ENCODE results near the gene CCNA2.

CCNA2 gene

DNA sequence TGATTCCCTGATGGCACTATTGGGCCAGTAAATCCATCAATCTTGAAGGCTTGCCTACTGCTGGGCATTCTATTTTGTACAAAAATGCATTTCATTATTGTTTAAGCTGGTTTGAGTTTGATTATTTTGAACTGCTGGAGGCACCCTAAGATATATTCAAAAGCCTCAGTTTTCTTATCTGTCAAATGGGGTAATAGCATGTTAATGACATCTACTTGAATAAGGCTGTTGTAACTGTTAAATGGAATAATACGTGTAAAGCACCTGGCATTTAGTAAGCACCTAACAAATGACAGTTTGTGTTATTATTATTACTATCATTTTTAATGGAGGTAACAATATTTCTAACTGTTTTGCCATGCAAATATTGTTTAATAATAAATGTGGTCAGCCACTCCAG is 51.8 kb downstream of the CCNA2 start:
- no peak for DNase-seq

DNA sequence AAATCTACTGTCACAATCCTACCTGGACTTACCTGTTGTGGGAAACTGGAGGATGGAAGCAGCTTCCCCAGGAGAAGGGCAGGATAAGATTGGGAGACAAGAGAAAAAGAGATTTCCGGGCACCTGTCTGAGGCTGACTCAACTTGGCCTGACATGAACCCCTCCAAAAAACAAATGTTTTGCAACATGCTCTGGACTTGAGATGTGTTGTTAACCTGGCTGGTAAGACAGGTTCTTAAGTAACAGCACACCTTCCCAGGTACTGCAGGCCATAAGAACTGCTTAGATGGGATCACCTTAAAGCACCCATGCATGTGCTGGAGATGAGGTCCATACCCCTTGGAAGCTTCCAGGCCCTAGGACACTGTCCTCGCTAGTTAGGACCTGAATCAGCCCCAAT is 54.3 kb downstream of the CCNA2 start:
- no peak for DNase-seq

DNA sequence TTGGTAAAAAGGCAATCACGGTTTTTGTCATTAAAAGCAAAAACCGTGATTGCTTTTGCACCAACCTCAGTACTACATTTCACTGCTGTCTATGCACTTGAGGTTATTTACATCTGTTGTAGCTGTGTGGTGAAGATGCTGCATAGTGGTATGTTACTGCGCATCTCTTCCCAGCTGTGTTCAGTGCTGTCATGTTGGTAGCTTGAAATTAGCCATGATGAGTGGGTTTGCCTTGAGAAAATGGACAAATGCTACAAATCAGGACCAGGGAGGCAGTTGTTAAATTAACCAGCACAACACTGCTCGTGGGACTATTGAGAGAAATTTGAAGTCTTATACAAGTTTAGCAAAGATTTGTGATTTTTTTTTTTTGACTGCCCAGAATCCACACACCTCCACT is 56.5 kb downstream of the CCNA2 start:
- no peak for DNase-seq

Measured in CD4-positive, alpha-beta T cell treated with Interleukin-21 for 1 hour (primary cell).